Right ventricle myocardium superior (tissue), 1 donor: Measurements from ENCODE around the gene IGFBP5. TPM values are rescaled to one million over a fixed set of nuclear protein-coding genes. Genes with fewer than 3 reads are reported as not detected.

ENCODE experiments used
- ATAC-seq: fragments of 200-7000 bp; cut with Tn5 transposase; one replicate; pipeline ENCODE4 v1.9.1; 2020; ENCODE audit warnings: mild to moderate bottlenecking; ENCODE audit not compliant: poor library complexity
- DNase-seq: peaks from one replicate; pipeline ENCODE4 v3.0.0-alpha.2; 2020
- intact Hi-C: fragments of 100-400 bp; cut with DNase I; formaldehyde crosslinking; loops from one replicate; pipeline ENCODE4 v1.11.2; 2022
- total RNA-seq: library from RNA; stranded (reverse); fragmentation: NEBNext Ultra II Directional; extraction: Animal tissue kit (Norgen Biotek cat#: 25700); gene quantifications from one replicate; pipeline ENCODE4 v1.2.1, GENCODE V29; 2021
- donor health status: DM: no; HTN: yes; CAD: no; lungs with severe emphysema.

IGFBP5 gene
- total RNA-seq, 1 donor from 2014 or later: 134 TPM

DNA sequence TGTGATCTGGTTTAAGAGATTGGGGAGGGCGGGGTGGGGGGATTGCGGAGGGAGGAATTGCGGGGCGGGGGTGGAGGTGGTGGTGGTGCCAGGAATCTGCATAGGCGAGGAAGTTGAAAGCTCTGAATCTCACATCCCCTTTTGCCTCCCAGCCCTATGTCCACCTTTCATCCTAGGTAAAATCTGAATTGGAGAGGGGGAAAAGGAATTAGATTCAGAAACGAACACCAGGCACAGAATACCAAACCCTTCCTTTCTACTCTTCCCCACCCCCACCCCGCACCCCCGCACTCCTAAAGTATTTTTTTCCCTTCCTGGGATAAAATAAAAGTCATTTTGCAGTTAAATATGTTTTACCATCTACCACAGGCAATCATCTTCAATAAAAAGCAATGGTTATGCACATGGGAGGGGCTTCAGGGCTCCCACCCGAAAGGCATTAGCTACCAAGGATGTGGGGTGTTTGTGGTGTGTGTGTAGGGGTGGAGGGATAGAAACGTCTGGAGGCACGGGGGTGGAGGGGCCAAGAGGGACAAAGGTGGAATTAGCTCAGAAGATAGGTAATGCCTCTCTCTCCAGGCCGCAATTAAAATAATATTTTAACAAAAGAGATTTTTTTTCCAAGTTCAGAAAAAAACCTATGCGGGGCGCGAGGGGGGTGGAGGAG lies 1.8 kb downstream of the IGFBP5 start:
- intact Hi-C loops: no loop called here
- no peak for ATAC-seq
- DNase-seq: no peak

DNA sequence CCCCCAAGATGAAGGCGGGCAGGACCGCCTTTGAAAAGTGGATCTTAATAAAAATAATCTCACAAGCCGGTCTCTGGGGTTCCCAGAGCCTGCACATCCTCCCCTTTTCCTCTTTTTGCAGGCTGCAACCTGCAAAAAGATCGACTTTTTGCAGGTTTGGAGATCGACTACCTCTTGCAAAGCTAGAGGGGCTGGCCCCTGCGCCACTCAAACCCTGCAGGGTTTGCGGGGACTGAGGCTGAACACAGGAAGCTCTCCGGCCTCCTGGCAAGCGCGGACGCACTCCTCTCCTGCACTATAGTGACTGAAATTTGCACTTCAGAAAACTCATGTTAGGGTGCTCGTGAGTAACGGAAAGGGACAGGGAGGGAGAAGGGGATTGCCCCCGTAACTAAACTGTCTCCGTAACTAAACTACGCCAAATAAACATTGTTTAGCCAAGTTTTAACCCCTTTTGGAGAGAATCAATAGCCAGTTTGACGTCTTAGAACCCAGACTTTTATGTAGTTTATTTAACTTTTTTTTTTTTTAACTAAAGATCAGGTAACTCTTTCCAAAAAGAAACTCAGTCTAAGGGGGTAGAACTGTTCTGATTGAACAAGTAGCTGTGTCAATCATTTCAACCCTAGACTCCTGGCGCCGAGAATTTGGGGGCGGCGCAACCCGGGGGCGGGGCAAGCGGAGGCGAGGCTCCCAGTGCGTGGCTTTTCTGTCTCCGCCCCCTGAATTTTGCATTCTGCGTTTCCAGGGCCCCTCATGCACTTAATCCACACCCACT lies 2.5 kb downstream of the IGFBP5 start:
- ATAC-seq: peak; percentile 64
- intact Hi-C loops: no loop called here
- DNase-seq: peak; percentile 91

- peak; percentile 71 for ATAC-seq
- DNase-seq: peak; percentile 90
- intact Hi-C loops: no loop called here
Observed at GRCh38 chr2:216690853-216691741, 4.3 kb downstream of the IGFBP5 start.

DNA sequence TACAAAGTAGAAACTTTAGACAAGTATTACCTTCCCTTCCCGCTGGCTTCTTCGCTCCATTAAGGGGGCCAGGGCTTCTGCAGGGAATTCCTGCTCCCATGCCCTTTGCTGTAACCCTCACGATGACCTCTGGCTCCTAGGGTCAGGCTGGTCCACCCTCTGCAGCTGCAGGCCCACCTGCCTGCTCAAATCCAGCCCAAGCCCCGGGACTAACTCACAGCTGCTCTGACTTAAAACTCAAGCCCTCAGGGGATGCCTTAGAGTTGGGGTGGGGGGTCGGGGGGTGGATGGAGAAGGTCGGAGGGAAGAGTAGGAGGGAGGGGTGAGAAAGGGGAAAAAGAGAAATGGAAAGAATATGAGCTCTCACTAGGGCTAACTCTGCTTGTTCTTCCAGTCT lies 4.9 kb downstream of the IGFBP5 start:
- ATAC-seq: no peak
- intact Hi-C loops: no loop called here
- no peak for DNase-seq

GRCh38 chr2:216689397-216689796 lies 6.0 kb downstream of the IGFBP5 start:
- DNase-seq (no peak), ATAC-seq (no peak)
- intact Hi-C loops: no loop called here

DNA sequence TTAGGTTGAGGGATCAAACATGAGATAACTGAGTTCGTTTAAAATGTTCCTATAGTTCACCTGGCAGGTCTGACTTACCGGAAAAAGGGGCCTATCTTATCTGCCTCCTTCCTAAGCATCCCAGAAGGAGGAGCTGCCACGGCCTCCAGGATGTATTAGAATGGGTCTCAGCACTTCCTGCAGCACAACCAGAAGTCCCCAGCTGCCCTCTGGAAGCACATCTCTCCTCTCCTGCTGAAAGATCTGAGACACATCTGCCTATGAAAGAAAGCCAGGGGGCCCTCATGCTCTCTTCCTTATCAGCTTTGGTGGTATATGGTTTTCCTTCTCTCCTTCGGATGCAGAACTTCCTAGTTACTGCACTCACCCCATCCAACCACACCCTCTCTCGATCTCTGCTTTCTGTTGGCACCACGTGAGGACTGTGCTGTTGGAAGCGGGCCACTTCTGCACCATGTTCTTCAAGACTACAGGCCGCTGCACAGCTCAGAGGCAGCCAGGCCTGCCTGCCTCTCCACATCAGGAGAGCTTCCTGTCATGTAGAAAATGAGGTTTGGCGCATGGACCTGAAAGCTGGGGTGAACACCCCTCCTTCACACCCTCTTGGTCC lies 6.5 kb downstream of the IGFBP5 start:
- intact Hi-C loops: no loop called here
- DNase-seq (peak; percentile 76), ATAC-seq (peak; percentile 18)

DNA sequence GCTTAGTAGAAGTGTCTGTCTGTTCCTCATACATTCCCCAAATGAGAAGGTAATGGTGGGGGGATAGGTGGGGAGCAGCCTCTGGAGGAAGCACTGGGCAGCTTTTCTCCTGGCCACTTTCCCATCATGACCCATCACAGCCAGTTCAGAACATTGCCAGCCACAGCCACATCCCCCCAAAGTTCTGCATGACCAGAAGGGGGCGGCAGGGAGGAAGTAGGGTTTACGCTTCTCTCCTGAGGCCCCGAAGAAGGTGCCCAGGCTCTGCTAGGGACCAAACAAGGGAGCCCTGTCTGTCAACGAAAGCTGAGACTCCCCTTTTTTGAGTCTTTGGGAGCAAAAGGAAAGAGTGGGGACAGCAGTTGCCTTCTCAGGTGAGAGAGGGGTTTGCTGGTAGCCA lies 7.7 kb downstream of the IGFBP5 start:
- DNase-seq (no peak), ATAC-seq (no peak)
- intact Hi-C loops: no loop called here

- intact Hi-C loops: no loop called here
- DNase-seq (no peak), ATAC-seq (no peak)
Observed at GRCh38 chr2:216687111-216687510, 8.2 kb downstream of the IGFBP5 start.

GRCh38 chr2:216685327-216685875 lies 9.9 kb downstream of the IGFBP5 start:
- no peak for ATAC-seq
- intact Hi-C loops: no loop called here
- no peak for DNase-seq

GRCh38 chr2:216683846-216684245 lies 11.5 kb downstream of the IGFBP5 start:
- intact Hi-C loops: loop anchor here (5.0 kb wide), 2 partner anchors 828 to 1028 kb away; no protein-coding TSS in a partner anchor
- DNase-seq: peak; percentile 62

DNA sequence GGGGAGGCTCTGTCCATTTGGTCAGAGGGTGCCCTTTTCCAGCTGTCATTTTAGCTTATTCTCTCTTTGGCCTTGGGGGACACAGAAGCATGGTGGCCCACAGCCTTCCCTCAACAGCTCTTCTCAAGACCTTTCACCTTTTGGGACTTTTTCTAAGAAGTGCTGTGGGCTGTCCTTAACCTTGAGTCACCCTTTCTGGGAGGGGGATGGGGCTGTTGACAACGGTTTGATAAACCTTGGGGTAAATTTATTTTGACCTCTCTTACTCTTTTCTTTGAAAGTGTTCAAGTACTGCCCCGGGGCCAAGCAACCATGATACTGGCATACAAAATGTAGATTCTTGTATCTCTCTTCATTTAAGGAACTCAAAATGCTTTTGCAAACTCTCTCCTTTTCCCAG lies 13.7 kb downstream of the IGFBP5 start:
- intact Hi-C loops: loop anchor here (5.0 kb wide), 2 partner anchors 831 to 1031 kb away; no protein-coding TSS in a partner anchor
- ATAC-seq (no peak), DNase-seq (no peak)

More at GRCh38 chr2:216683846-216684245, 11.5 kb downstream of the IGFBP5 start:
- peak; percentile 71 for ATAC-seq

DNA sequence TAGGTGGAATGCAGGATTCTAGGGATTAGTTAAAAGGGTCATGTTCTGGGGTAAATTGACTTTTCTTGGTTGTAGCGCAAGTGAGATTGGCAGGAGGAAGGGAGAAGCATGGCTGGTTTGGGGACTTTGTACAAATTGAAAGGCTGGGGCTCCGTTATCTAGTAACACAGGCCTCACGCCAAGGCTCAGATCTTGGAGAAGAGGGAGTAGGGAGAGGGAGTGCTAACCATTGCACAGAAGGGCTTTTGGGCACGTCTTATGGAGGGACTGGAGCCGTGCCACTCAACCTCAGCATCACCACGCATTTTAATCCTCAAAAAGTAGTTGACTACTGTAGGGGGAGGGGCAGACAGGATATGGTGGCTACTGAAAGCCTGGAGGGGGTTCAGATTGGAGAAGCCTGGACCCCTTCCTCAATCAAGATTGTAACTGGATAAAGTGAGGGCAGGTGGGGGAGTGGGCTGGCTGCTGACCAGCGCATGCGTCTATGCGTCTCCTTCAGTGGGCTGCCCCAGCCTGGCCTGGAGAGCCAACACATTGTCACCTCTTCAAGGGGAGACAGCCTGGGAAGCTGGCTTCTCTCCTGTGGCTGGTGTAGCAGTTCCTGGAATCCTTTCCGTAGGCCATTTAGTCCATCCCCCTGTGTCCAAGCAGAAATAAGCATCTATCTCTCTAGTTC lies 14.3 kb downstream of the IGFBP5 start:
- no peak for DNase-seq

GRCh38 chr2:216679658-216680024 lies 15.7 kb downstream of the IGFBP5 start:
- peak; percentile 73 for ATAC-seq
- intact Hi-C loops: loop anchor here (5.0 kb wide), 2 partner anchors 833 to 1033 kb away; no protein-coding TSS in a partner anchor
- peak; percentile 88 for DNase-seq

More for the DNA sequence above, 14.3 kb downstream of the IGFBP5 start:
- no peak for ATAC-seq
- intact Hi-C loops: loop anchor here (5.0 kb wide), 2 partner anchors 831 to 1031 kb away; no protein-coding TSS in a partner anchor

DNA sequence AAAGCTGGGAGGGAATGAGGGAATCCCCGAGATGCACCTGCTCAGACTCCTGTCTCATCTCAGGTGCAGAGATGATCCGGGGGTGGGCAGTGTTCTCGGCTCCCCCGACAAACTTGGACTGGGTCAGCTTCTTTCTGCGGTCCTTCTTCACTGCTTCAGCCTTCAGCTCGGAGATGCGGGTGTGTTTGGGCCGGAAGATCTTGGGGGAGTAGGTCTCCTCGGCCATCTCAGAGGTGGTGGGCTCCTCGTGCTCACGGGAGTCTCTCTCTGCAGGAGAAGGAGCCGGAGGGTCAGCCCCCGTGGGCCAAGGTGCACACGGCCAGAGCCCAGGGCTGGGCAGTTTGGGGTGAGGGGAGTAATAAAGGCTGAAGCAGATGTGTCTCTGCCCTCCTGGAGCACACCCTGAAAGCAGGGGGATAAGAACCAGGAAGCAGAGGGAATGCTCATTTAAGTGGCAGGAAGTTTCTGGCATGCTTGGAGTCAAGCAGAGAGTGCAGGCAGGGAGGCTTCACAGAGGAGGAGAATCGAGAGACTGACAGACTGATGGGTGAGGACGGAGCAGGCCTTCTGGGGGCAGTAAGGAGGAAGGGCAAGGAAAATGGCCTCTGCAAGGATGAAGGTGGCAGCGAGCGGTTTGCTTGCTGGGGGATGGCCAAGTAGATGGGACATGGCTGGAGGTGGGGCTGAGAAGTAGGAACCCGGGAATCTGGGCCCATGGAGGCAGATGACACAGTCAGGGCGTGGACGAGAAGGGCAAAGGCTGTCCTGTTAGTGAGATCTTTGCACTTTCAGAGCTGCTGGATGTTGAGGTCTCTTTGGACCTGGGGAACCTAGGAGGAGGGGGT lies 16.3 kb downstream of the IGFBP5 start:
- DNase-seq (no peak), ATAC-seq (no peak)
- intact Hi-C loops: no loop called here

DNA sequence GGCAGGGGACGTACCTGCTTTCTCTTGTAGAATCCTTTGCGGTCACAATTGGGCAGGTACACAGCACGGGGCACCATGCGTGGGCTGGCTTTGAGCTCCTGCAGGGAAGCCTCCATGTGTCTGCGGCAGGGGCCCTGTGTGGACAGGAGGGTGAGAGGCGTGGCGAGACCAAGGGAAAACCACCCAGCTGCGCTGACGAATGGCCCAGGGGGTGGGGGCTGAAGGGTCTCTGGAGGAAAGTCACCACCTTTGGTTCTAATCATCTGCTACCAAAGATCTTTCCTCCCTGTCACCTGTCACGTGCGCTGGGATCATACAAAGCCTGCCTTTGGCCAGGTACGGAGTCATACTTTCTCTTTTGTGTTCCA lies 17.3 kb downstream of the IGFBP5 start:
- ATAC-seq (no peak), DNase-seq (no peak)
- intact Hi-C loops: no loop called here

DNA sequence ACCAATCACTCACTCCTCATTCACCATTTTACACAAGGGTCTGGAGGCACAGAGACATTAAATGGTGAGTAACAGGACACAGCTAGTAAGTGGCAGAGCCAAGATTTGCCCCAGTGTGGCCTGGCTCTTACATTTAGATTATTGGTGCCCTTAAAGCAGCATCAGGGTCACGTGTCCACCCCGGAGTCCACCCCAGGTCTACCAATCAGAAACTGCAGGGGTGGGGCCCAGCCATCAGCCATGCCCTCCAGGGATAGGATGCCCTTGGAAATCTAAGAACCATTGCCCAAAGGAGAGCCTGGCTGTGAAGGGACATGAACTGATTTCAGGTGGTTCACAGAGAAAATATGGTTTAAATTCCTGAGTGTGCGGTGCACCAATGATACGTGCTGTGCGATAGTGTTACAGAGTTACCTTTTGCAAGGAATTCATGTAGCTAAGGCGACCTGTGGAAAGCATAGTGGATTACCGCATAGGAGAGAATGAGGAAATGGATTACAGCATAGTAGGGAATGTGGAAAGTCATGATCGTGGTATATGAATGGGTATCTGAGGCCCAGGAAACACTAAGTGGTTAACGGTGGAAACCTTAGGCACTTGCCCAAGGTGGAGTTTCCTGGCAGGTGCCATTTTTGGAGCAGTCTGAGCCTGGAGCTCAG lies 17.8 kb downstream of the IGFBP5 start:
- intact Hi-C loops: no loop called here
- ATAC-seq (no peak), DNase-seq (no peak)

GRCh38 chr2:216676630-216677029 lies 18.7 kb downstream of the IGFBP5 start:
- intact Hi-C loops: no loop called here
- no peak for ATAC-seq
- DNase-seq: no peak
